H9 (cell line): ENCODE results near the gene PPP2R3A. TPM values are rescaled to one million over a fixed set of nuclear protein-coding genes. Genes with fewer than 3 reads are reported as not detected.

ENCODE experiments used
- DNase-seq: peaks from one replicate; pipeline ENCODE4 v3.0.0-alpha.2; 2017
- H2AFZ ChIP-seq: one replicate; pipeline ENCODE4 v1.6.1; 2013; ENCODE audit warnings: mild to moderate bottlenecking, low read length, control low read depth, moderate library complexity
- H2AK5ac ChIP-seq: 2 replicates; pipeline ENCODE4 v1.6.1; 2013; ENCODE audit warnings: low read length, control low read depth, mixed read lengths; ENCODE audit not compliant: insufficient read length
- H2BK120ac ChIP-seq: one replicate; pipeline ENCODE4 v1.6.1; 2013; ENCODE audit warnings: low read depth, mild to moderate bottlenecking, low read length, control low read depth, inconsistent platforms; ENCODE audit not compliant: poor library complexity, severe bottlenecking
- H2BK12ac ChIP-seq: 2 replicates; pipeline ENCODE4 v1.6.1; 2013; ENCODE audit warnings: low read length, control low read depth, mixed read lengths, low read depth; ENCODE audit not compliant: insufficient read length
- H2BK15ac ChIP-seq: 2 replicates; pipeline ENCODE4 v1.6.1; 2013; ENCODE audit warnings: low read depth, low read length, control low read depth
- H2BK20ac ChIP-seq: one replicate; pipeline ENCODE4 v1.6.1; 2013; ENCODE audit warnings: low read depth, mild to moderate bottlenecking, low read length, control low read depth, inconsistent platforms; ENCODE audit not compliant: poor library complexity, severe bottlenecking
- H2BK5ac ChIP-seq: 2 replicates; pipeline ENCODE4 v1.6.1; 2013; ENCODE audit warnings: low read length, control low read depth, mixed read lengths; ENCODE audit not compliant: insufficient read length
- H3K14ac ChIP-seq: 2 replicates; pipeline ENCODE4 v1.6.1; 2013; ENCODE audit warnings: low read length, control low read depth; ENCODE audit not compliant: insufficient read depth
- H3K18ac ChIP-seq: 2 replicates; pipeline ENCODE4 v1.6.1; 2013; ENCODE audit warnings: low read depth, mild to moderate bottlenecking, mixed read lengths, low read length, control low read depth; ENCODE audit not compliant: insufficient read length
- H3K23ac ChIP-seq: 2 replicates; pipeline ENCODE4 v1.6.1; 2013; ENCODE audit warnings: low read length, control low read depth, mixed read lengths, low read depth; ENCODE audit not compliant: insufficient read length
- H3K23me2 ChIP-seq: 2 replicates; pipeline ENCODE4 v1.6.1; 2013; ENCODE audit warnings: low read depth, mild to moderate bottlenecking, mixed read lengths, low read length, control low read depth; ENCODE audit not compliant: insufficient read length, poor library complexity, severe bottlenecking
- H3K27ac ChIP-seq: 2 replicates; pipeline ENCODE4 v1.5.1; 2013; ENCODE audit warnings: low read length, control low read depth, mixed read lengths, low read depth; ENCODE audit not compliant: insufficient read length
- H3K27me3 ChIP-seq: 2 replicates; pipeline ENCODE4 v1.6.1; 2013; ENCODE audit warnings: low read length, control low read depth, inconsistent platforms; ENCODE audit not compliant: insufficient read depth
- H3K4ac ChIP-seq: 2 replicates; pipeline ENCODE4 v1.6.1; 2013; ENCODE audit warnings: low read depth, mild to moderate bottlenecking, control low read depth, inconsistent platforms, low read length, moderate library complexity
- H3K4me1 ChIP-seq: 2 replicates; pipeline ENCODE4 v1.6.1; 2013; ENCODE audit warnings: low read length, control low read depth, inconsistent platforms; ENCODE audit not compliant: insufficient read depth
- H3K4me2 ChIP-seq: 2 replicates; pipeline ENCODE4 v1.6.1; 2013; ENCODE audit warnings: low read length, control low read depth, mixed read lengths; ENCODE audit not compliant: insufficient read length, insufficient read depth
- H3K56ac ChIP-seq: 2 replicates; pipeline ENCODE4 v1.6.1; 2013; ENCODE audit warnings: low read depth, mild to moderate bottlenecking, mixed read lengths, low read length, control low read depth; ENCODE audit not compliant: insufficient read length
- H3K79me1 ChIP-seq: 2 replicates; pipeline ENCODE4 v1.6.1; 2013; ENCODE audit warnings: low read depth, mild to moderate bottlenecking, moderate library complexity, low read length, control low read depth, inconsistent platforms; ENCODE audit not compliant: insufficient read depth, poor library complexity, severe bottlenecking
- H3K79me2 ChIP-seq: 2 replicates; pipeline ENCODE4 v1.6.1; 2013; ENCODE audit warnings: low read length, control low read depth, inconsistent platforms; ENCODE audit not compliant: insufficient read depth
- H3K9ac ChIP-seq: 2 replicates; pipeline ENCODE4 v1.6.1; 2013; ENCODE audit warnings: low read length, control low read depth, mixed read lengths; ENCODE audit not compliant: insufficient read length; ENCODE audit errors: extremely low read depth
- H3K9me3 ChIP-seq: one replicate; pipeline ENCODE4 v1.6.1; 2013; ENCODE audit warnings: low read depth, low read length, inconsistent platforms; ENCODE audit not compliant: control insufficient read depth
- H3T11ph ChIP-seq: one replicate; pipeline ENCODE4 v1.6.1; 2013; ENCODE audit warnings: mild to moderate bottlenecking, low read length, control low read depth, inconsistent platforms
- H4K20me1 ChIP-seq: one replicate; pipeline ENCODE4 v1.6.1; 2013; ENCODE audit not compliant: control insufficient read depth, insufficient read length, insufficient read depth
- H4K5ac ChIP-seq: 2 replicates; pipeline ENCODE4 v1.6.1; 2013; ENCODE audit warnings: low read depth, mild to moderate bottlenecking, mixed read lengths, low read length, control low read depth; ENCODE audit not compliant: insufficient read length
- H4K8ac ChIP-seq: replicated peaks from 2 replicates; pipeline ENCODE4 v1.6.1; 2013; ENCODE audit warnings: low read length, control low read depth, mixed read lengths, low read depth; ENCODE audit not compliant: insufficient read length
- H4K91ac ChIP-seq: 2 replicates; pipeline ENCODE4 v1.6.1; 2013; ENCODE audit warnings: low read depth, mild to moderate bottlenecking, moderate library complexity, mixed read lengths, low read length, control low read depth; ENCODE audit not compliant: insufficient read length
- H3K27ac Mint-ChIP-seq, 3 experiments: 2 replicates in 2 of 3; 3 replicates in 1 of 3; pipeline ENCODE4 v1.8.0; 2020 to 2021; ENCODE audit warnings: mixed read lengths in 3 of 3, mild to moderate bottlenecking in 1 of 3, moderate library complexity in 1 of 3
- H3K27me3 Mint-ChIP-seq: 2 replicates; pipeline ENCODE4 v1.8.0; 2021; ENCODE audit warnings: low read depth, mild to moderate bottlenecking, moderate library complexity, mixed read lengths
- H3K36me3 Mint-ChIP-seq, 3 experiments: 2 replicates in 2 of 3; 3 replicates in 1 of 3; pipeline ENCODE4 v1.8.0; 2020 to 2021; ENCODE audit warnings: low read depth in 3 of 3, mixed read lengths in 3 of 3; ENCODE audit not compliant: insufficient read depth in 1 of 3
- H3K4me1 Mint-ChIP-seq, 2 experiments: 2 replicates each; pipeline ENCODE4 v1.8.0; 2020; ENCODE audit warnings: mixed read lengths in 2 of 2
- H3K4me3 Mint-ChIP-seq, 2 experiments: 2 replicates in 1 of 2; 3 replicates in 1 of 2; pipeline ENCODE4 v1.8.0; 2020 to 2021; ENCODE audit warnings: mild to moderate bottlenecking in 2 of 2, mixed read lengths in 2 of 2, moderate library complexity in 1 of 2
- H3K9me3 Mint-ChIP-seq, 2 experiments: 2 replicates in 1 of 2; 3 replicates in 1 of 2; pipeline ENCODE4 v1.8.0; 2020; ENCODE audit warnings: mild to moderate bottlenecking in 2 of 2, mixed read lengths in 2 of 2, moderate library complexity in 1 of 2
- CTCF ChIP-seq: fragments of 200-600 bp; sonication (generic); conservative IDR thresholded peaks from 3 replicates; pipeline ENCODE4 v1.8.0; 2021; ENCODE audit warnings: antibody characterized with exemption, mild to moderate bottlenecking
- WGBS: extraction: QIAGEN DNeasy Blood & Tissue Kit; methylation state at CpG from one replicate; pipeline ENCODE4 v1.1.7; 2013; ENCODE audit warnings: missing lambda C conversion rate, low lambda C conversion rate, mixed read lengths; ENCODE audit not compliant: insufficient read length; ENCODE audit errors: extremely low coverage; 5-methylcytosine and 5-hydroxymethylcytosine counted together
- long read RNA-seq: library from polyadenylated mRNA; unstranded; transcript quantifications from one replicate; pipeline ENCODE4 v2.0.0, GENCODE V29; 2020
- total RNA-seq: library from RNA; stranded (reverse); gene quantifications from 2 replicates; pipeline ENCODE4 v1.2.1, GENCODE V29; 2021

PPP2R3A gene
- 12.4 and 12.6 TPM in 2 replicates for total RNA-seq
- long read RNA-seq, full-length matches to known transcripts = 4 of 33 reads
- long read RNA-seq, partial matches to known transcripts = 26 of 33 reads
- long read RNA-seq, other reads (novel, unspliced or antisense) = 3 of 33 reads

DNA sequence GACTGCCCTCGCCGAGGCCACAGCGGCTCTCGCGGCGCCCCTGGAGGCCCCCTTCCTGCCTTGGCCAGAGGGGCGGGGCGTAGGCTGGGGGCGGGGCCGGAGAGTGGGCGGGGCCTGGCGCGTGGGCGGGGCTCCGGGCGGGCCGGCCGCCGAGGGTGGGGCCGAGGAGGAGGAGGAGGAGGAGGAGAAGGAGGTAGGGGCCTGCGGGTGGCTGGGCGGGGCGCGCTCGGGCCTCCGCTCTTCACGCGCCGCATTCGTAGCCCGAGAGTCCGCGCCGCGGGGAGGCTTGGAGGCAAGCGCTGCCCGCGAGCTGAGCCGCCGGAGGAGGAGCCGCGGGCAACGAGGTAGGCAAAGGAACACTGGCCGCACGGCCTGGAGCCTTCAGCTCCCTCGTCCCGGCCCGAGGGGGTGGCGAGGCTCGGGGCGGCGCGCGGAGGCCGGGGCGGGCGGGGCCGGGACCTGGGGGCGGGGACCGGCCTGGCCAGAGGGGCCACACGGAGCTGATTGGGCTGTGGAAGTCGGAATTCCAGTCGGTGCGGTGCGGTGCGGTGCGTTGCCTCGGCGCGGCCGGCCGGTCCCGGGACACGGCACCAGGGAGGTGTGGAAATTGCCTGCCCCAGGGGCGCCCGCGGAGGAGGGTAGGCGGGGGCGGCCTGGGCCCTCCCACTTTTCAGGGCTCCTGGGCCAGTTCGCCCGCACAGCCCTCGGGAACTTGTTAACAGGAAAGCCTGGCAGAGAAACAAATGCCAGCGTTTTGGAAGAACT lies at the start of gene PPP2R3A:
Gene PPP2R3A, plus strand, starts transcription at position 223 of the 765 bp plus-strand sequence. CDS start 35,771 bp downstream, outside the sequence.
- Histone ChIP-seq H2BK12ac (no peak within 1 kb of the TSS), H2AFZ (no peak within 1 kb of the TSS), H4K91ac (no peak within 1 kb of the TSS), H2BK5ac (no peak within 1 kb of the TSS), H3K9ac (peak within 1 kb of the TSS; percentile 63), H3K56ac (no peak within 1 kb of the TSS), H2BK20ac (no peak within 1 kb of the TSS), H4K5ac (no peak within 1 kb of the TSS), H3K9me3 (no peaks in the 10 kb centered on the region), H4K8ac (no peak within 1 kb of the TSS), H3K14ac (peak within 1 kb of the TSS; percentile 61; the same call in 1 of the 2 replicates), H3K79me1 (no peaks in the 10 kb centered on the region), H3K23ac (no peak within 1 kb of the TSS), H3K27me3 (no peaks in the 10 kb centered on the region), H3K23me2 (peaks cover 4% of the 10 kb centered on the region), H2BK15ac (no peak within 1 kb of the TSS), H3K79me2 (peaks cover 3% of the 10 kb centered on the region; the same call in 1 of the 2 replicates), H3K4me2 (peak within 1 kb of the TSS; percentile 68), H3K4me1 (peaks cover 9% of the 10 kb centered on the region), H2AK5ac (no peak within 1 kb of the TSS), H4K20me1 (no peaks in the 10 kb centered on the region), H2BK120ac (peak within 1 kb of the TSS; percentile 61), H3K18ac (peak within 1 kb of the TSS; percentile 58), H3K4ac (no peak within 1 kb of the TSS), H3T11ph (no peak within 1 kb of the TSS), H3K27ac (peak within 1 kb of the TSS; percentile 34)
- peaks cover 8 to 25% (median 9%) of the 10 kb centered on the region in 3 experiments for H3K36me3 Mint-ChIP-seq
- H3K27ac Mint-ChIP-seq = peak within 1 kb of the TSS; percentile 78 to 94 (median 88)
- H3K4me1 Mint-ChIP-seq = peaks cover 45 to 50% of the 10 kb centered on the region in 2 experiments
- DNase-seq = peak; percentile 95
- peaks cover 0 to 7% of the 10 kb centered on the region in 2 experiments; a peak in 1 of 5 replicates for H3K9me3 Mint-ChIP-seq
- peak within 1 kb of the TSS; percentile 74 to 89 for H3K4me3 Mint-ChIP-seq
- TF ChIP-seq CTCF = no peak
- no peaks in the 10 kb centered on the region; the same call in 1 of the 2 replicates for H3K27me3 Mint-ChIP-seq
- WGBS = no CpG with 5 or more reads among the region's 83 CpGs
